ENCODE measurements around the gene PCCA. TPM values are rescaled to one million over a fixed set of nuclear protein-coding genes. Genes with fewer than 3 reads are reported as not detected.
"Not testable (repeated sequence)": the region's sequence is repeated elsewhere in the genome, so short reads cannot be mapped to it uniquely, and the experiment has no call there.

PCCA gene
- total RNA-seq, 1 donor from 2014 or later: 44.9 TPM

GRCh38 chr13:100195568-100195967 is 106.7 kb downstream of the PCCA start:
- no peak for DNase-seq (ENCODE audit: low spot score)

- no peak for DNase-seq (ENCODE audit: low spot score)
These were observed 107.5 kb downstream of the PCCA start for GRCh38 chr13:100196375-100196774.

- DNase-seq (ENCODE audit: low spot score): no peak
These were observed 108.2 kb downstream of the PCCA start for GRCh38 chr13:100197116-100197515.

- DNase-seq (ENCODE audit: low spot score): no peak
These were observed 108.9 kb downstream of the PCCA start for GRCh38 chr13:100197591-100198365.

GRCh38 chr13:100203696-100204367 is 114.9 kb downstream of the PCCA start:
- no peak for DNase-seq (ENCODE audit: low spot score)

- no peak for DNase-seq (ENCODE audit: low spot score)
These were observed 119.1 kb downstream of the PCCA start for GRCh38 chr13:100208002-100208401.

- DNase-seq (ENCODE audit: low spot score): no peak
These were observed 119.7 kb downstream of the PCCA start for GRCh38 chr13:100208626-100209025.

GRCh38 chr13:100209857-100210825 is 121.2 kb downstream of the PCCA start:
- DNase-seq (ENCODE audit: low spot score): no peak

- no peak for DNase-seq (ENCODE audit: low spot score)
These were observed 122.3 kb downstream of the PCCA start for GRCh38 chr13:100211016-100211710.

- DNase-seq (ENCODE audit: low spot score): no peak
These were observed 124.1 kb downstream of the PCCA start for GRCh38 chr13:100212904-100213553.

- DNase-seq (ENCODE audit: low spot score): no peak
These were observed 124.7 kb downstream of the PCCA start for GRCh38 chr13:100213576-100213975.

GRCh38 chr13:100214886-100215285 is 126.0 kb downstream of the PCCA start:
- DNase-seq (ENCODE audit: low spot score): no peak

GRCh38 chr13:100221166-100221565 is 132.3 kb downstream of the PCCA start:
- DNase-seq (ENCODE audit: low spot score): no peak

- DNase-seq (ENCODE audit: low spot score): not testable (repeated sequence)
These were observed 135.2 kb downstream of the PCCA start for GRCh38 chr13:100223966-100224530.

- no peak for DNase-seq (ENCODE audit: low spot score)
These were observed 140.7 kb downstream of the PCCA start for GRCh38 chr13:100229603-100230002.

GRCh38 chr13:100230769-100231149 is 141.9 kb downstream of the PCCA start:
- DNase-seq (ENCODE audit: low spot score): no peak

GRCh38 chr13:100231176-100231575 is 142.3 kb downstream of the PCCA start:
- DNase-seq (ENCODE audit: low spot score): no peak

- no peak for DNase-seq (ENCODE audit: low spot score)
These were observed 145.1 kb downstream of the PCCA start for GRCh38 chr13:100234006-100234405.

GRCh38 chr13:100234524-100235136 is 145.7 kb downstream of the PCCA start:
- DNase-seq (ENCODE audit: low spot score): no peak

- peak; percentile 26 for DNase-seq (ENCODE audit: low spot score)
These were observed 146.5 kb downstream of the PCCA start for GRCh38 chr13:100235311-100235901.
